Glomerular visceral epithelial cell (primary cell): Measurements from ENCODE around the gene FBXO31.

Experiments
- DNase-seq: peaks from one replicate; pipeline ENCODE4 v3.0.0-alpha.2; 2016; ENCODE audit errors: extremely low spot score

FBXO31 gene, protein sequence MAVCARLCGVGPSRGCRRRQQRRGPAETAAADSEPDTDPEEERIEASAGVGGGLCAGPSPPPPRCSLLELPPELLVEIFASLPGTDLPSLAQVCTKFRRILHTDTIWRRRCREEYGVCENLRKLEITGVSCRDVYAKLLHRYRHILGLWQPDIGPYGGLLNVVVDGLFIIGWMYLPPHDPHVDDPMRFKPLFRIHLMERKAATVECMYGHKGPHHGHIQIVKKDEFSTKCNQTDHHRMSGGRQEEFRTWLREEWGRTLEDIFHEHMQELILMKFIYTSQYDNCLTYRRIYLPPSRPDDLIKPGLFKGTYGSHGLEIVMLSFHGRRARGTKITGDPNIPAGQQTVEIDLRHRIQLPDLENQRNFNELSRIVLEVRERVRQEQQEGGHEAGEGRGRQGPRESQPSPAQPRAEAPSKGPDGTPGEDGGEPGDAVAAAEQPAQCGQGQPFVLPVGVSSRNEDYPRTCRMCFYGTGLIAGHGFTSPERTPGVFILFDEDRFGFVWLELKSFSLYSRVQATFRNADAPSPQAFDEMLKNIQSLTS

DNA sequence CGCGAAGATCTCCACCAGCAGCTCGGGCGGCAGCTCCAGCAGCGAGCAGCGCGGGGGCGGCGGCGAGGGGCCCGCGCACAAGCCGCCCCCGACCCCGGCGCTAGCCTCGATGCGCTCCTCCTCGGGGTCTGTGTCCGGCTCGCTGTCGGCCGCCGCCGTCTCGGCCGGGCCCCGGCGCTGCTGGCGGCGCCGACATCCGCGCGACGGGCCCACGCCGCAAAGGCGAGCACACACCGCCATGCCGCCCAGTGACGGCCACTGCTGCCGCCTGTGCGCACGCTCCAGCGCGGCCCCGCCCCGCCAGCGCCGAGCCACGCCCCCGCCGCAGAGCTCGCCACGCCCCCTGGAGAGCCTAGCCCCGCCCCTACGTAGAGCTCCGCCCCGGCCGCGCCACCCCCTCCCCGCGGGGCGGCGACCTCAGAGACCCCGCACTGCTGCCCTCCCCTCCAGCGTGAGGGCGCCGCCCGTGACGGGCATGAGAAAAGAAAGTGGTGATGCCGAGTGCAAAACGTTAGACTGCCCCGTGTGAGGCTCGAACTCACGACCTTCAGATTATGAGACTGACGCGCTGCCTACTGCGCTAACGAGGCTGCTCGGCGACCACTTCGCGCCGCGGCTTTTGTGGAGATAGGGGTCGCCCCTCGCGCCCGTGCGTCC is at the start of gene FBXO31:
Gene FBXO31 (minus strand): TSS at position 272 of the 657 bp plus-strand sequence. CDS start 32 bp downstream, at position 240.
- DNase-seq: peak; percentile 88

DNA sequence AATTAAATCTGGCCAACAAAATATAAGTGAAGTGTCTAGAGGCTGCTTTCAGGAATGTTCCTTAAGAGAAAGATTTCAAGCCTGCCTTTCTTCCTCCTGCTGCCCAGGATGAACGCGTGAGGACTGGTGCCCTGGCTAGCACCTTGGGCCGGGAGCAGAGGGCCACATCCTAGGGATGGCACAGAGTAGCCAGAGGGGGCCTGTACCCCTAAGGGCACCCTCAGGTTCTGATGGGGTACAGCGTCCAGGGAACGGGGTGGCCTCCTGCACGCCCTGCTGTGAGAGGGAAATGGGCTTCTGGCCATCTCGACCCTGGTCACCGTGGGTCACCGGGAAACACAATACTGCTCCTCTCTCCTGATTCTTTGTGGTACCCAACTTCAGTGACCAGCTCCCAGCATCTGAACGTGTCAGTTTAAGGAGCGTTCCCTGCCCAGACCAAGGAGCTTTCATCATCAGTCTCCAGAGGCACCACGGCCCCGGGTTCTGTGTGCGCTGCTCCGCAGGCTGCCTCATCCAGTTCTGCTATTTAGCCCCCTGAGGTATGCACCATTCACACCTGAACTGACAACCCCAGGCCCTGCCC is 48.8 kb upstream of the FBXO31 start:
- DNase-seq: no peak

- DNase-seq: peak; percentile 35
These were observed 48.4 kb upstream of the FBXO31 start for GRCh38 chr16:87431926-87432325.

GRCh38 chr16:87426423-87427215 is 43.0 kb upstream of the FBXO31 start:
- DNase-seq: no peak

DNA sequence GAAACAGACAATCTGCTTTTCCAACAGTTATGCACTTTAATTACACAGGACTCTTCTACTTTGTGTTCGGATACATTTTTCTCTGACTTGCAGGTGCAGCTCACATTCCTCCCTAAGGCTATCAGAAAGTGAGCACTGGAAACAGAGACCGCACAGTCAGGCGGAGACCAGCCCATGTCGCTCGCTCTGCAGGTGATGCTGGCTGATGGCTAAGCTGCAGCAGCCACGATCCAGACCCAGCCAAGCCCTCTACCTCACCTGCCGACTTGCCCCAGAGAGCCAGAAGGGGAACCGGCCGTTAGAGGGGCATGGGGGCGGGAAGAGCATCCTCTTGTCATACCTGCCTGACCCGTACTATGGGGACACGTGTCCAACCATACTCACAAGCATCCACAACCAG is 42.4 kb upstream of the FBXO31 start:
- DNase-seq: no peak

GRCh38 chr16:87424266-87424665 is 40.7 kb upstream of the FBXO31 start:
- no peak for DNase-seq

- no peak for DNase-seq
These were observed 39.9 kb upstream of the FBXO31 start for GRCh38 chr16:87423429-87423828.

GRCh38 chr16:87422106-87422505 is 38.5 kb upstream of the FBXO31 start:
- DNase-seq: no peak

DNA sequence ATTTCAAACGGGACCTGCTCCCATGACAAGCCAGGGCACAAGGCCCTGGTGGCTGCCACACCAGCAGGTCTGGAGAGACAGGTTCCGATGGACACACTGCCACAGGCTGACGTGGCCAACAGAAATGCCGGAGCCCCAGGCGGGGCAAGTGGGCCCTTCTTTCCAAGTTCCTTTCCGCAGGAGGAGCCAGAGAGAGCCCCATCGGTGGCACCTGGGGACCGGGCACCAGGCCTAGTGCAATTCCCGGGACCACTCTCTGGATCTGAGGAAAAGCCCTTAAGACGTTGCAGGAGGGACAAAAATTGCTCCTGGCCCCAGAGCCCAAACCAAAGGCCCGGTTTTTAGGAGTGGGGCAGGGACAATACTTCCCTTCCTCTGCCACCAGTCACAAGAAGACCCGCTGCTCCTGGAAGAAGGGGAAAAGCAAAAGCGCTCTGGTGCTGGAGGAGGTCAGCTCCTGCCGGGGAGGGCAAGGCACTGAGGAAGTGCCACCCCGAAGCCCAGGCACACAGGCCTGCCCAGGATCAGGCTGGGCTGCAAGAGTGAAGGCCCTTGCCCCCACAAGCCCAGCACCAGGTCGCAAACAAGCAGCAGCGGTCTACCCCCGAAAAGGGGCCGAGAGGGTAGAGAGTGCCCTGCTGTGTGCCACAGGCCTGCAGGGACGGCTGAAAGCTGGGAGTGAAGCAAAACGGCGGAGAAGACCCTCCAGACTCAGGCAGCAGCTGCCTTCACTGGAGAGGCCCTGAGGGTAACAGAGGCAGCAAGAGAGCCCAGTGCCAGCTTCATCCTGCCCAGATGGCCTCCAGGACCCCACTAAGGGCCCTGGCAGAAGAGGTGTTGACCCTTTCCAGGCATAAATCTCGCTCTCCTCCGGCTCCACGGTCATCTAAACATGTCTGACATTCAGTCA is 37.7 kb upstream of the FBXO31 start:
- DNase-seq: no peak

- no peak for DNase-seq
These were observed 36.7 kb upstream of the FBXO31 start for GRCh38 chr16:87420026-87421002.

DNA sequence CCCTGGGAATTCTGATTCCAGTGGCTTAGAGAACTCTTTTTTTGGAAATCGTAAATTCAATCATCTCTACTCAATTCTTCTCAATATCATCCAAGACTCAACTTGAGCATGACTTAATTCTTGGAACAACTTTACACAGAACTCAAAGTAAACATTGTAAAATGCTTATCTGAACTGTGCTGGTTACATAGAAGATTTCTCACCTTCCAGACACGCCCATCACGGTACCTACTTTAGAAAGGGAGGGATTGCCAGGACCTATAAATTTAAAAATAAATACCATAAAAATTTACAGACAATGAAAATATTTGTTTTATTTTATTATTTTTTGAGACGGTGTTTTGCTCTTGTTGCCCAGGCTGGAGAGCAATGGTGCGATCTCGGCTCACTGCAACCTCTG is 35.1 kb upstream of the FBXO31 start:
- no peak for DNase-seq

- no peak for DNase-seq
These were observed 34.6 kb upstream of the FBXO31 start for GRCh38 chr16:87418216-87418615.

GRCh38 chr16:87417528-87417910 is 33.9 kb upstream of the FBXO31 start:
- no peak for DNase-seq

DNA sequence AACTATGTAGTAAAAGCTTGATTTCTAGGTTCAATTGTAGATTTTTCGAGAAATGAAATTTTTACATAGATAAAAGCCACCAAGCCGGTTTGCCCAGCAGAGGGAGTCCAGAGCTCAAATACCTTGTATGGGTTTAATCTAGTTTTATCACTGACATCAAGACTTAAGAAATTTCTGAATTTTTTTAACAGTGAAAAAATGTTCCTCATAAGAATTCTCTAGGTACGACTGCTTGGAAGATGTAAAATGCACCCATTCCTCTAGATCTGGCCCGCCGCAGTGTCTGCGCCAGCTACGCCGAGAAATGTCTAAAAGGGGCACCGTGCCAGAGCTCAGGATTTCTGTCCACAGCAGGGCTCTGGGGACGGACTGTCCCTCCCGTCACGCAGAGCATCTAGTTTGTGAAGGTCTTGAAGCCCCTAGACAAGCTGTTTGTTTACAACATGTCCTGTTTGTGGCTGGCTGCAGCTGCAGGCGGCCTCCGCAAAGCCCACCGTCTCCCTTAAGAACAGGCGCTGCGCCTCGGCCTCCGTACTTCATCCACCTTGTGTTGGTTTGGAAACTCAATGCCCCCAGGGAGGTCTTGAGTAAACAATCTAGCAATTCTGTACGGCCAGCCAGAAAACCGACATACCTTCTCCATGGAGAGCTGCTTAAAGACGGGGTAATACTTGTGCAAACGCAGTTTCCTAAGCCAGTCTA is 33.4 kb upstream of the FBXO31 start:
- DNase-seq: peak; percentile 44

DNA sequence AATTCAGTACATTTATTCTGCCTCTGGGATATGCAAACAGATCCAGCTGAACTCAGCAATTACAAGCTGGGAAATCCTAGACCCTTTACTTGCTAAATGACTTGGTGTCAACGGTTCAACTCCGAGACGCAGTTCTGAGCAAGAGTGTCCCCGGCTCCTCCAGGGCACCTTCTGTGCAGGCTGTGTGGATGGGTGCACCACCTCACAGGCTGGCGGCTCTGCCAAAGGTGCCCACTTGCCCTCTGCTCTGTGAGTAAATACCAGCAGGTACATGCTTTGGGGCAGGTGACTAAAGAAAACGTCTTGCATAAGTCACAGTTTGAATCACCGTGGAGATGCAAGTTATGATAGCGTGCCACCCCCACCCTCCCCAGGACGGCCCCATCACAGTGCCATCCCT is 31.9 kb upstream of the FBXO31 start:
- DNase-seq: no peak

- no peak for DNase-seq
These were observed 30.7 kb upstream of the FBXO31 start for GRCh38 chr16:87414251-87414680.

GRCh38 chr16:87412996-87413421 is 29.4 kb upstream of the FBXO31 start:
- no peak for DNase-seq

- DNase-seq: no peak
These were observed 28.9 kb upstream of the FBXO31 start for GRCh38 chr16:87412371-87412995.
